ENCODE results near the gene CRLF1.

GRCh38 chr19:18616023-18616422 lies 9.4 kb upstream of the CRLF1 start:
- TF ChIP-seq CTCF (IDR thresholded peaks at IDR 0.05) (no peak), NPAS2 (CRISPR knock-in tag; IDR thresholded peaks at IDR 0.05; ENCODE audit: borderline replicate concordance) (no peak), HDAC2 (IDR thresholded peaks at IDR 0.05) (no peak), POLR2A (IDR thresholded peaks at IDR 0.05; ENCODE audit: low read length) (no peak), EP300 (IDR thresholded peaks at IDR 0.05) (no peak), JUN (IDR thresholded peaks at IDR 0.05) (no peak)
